Activated CD4-positive, alpha-beta memory T cell treated with anti-CD3 and anti-CD28 coated beads for 36 hours (primary cell): ENCODE data around the gene OSBPL2. TPM values are rescaled to one million over a fixed set of nuclear protein-coding genes. Genes with fewer than 3 reads are reported as not detected.

ENCODE experiments used
- CTCF ChIA-PET: fragments of 350-600 bp; sonication (Branson Sonifier 250); formaldehyde crosslinking; loops from one replicate; lab custom pipeline; 2021; ENCODE audit warnings: antibody characterized with exemption, inconsistent platforms; lab: Charles Lee
- POLR2A ChIA-PET: fragments of 350-600 bp; sonication (Branson Sonifier 250); formaldehyde crosslinking; loops from one replicate; lab custom pipeline; 2021; ENCODE audit warnings: antibody characterized with exemption; lab: Charles Lee
- DNase-seq: peaks from one replicate; pipeline ENCODE4 v3.0.0-alpha.2; 2020
- H3K27ac Mint-ChIP-seq: one replicate; pipeline ENCODE4 v1.8.0; 2021; ENCODE audit warnings: mixed read lengths
- H3K27me3 Mint-ChIP-seq: one replicate; pipeline ENCODE4 v1.8.0; 2021; ENCODE audit warnings: mixed read lengths
- H3K36me3 Mint-ChIP-seq: one replicate; pipeline ENCODE4 v1.8.0; 2021; ENCODE audit warnings: mixed read lengths
- H3K4me1 Mint-ChIP-seq: one replicate; pipeline ENCODE4 v1.8.0; 2021; ENCODE audit warnings: low read depth, mixed read lengths
- H3K4me3 Mint-ChIP-seq: one replicate; pipeline ENCODE4 v1.8.0; 2021; ENCODE audit warnings: mild to moderate bottlenecking, mixed read lengths
- H3K9me3 Mint-ChIP-seq: one replicate; pipeline ENCODE4 v1.8.0; 2021; ENCODE audit warnings: mixed read lengths
- intact Hi-C: fragments of 100-400 bp; cut with micrococcal nuclease; formaldehyde crosslinking; loops from one replicate; pipeline ENCODE4 v1.15.1; 2023
- total RNA-seq, 2 experiments: library from RNA; stranded (reverse); gene quantifications; one replicate each; pipeline ENCODE4 v1.2.3, GENCODE V29; 2021

OSBPL2 gene
- total RNA-seq, 2 experiments from 2014 or later: 25.4 to 29.3 TPM

DNA sequence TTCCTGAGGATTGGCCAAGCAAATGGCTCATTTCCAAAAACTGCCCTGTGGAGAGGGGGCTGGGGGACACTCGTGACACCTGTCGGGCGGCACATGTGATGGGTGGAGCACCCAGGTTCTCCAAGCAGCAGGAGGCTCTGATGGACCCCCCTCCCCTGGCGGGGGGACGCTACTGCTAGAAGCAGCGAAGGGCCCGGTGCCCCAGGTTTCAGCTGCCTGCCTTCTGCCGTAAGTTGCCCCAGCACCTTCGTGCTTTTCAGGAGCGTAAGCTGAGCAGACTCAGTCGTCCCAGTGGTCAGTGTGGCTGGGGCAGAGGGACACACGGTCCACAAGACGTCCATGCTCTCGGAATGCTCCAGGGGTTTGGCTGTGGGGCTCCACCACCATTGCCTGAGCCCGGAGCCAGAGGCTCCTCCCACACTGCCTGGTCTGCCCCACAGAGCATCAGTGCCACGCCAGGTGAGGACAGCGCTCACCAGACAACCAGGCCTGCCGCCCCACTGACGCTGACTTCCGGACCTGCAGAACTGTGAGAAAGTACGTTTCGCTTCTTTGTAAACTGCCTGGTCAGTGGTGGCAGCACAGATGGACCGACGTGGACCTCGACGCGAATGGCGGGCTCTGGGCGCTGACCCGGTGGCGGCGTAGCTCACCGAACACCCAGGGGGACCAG lies 60.4 kb downstream of the OSBPL2 start:
- Mint-ChIP-seq H3K4me3 (no peak overlapping the region), H3K9me3 (no peaks in the 10 kb centered on the region), H3K4me1 (peaks cover 9% of the 10 kb centered on the region), H3K27ac (no peak overlapping the region), H3K27me3 (no peaks in the 10 kb centered on the region), H3K36me3 (peaks cover 16% of the 10 kb centered on the region)
- intact Hi-C loops: no loop called here
- POLR2A ChIA-PET: no interaction called here
- no peak for DNase-seq
- CTCF ChIA-PET: no interaction called here

DNA sequence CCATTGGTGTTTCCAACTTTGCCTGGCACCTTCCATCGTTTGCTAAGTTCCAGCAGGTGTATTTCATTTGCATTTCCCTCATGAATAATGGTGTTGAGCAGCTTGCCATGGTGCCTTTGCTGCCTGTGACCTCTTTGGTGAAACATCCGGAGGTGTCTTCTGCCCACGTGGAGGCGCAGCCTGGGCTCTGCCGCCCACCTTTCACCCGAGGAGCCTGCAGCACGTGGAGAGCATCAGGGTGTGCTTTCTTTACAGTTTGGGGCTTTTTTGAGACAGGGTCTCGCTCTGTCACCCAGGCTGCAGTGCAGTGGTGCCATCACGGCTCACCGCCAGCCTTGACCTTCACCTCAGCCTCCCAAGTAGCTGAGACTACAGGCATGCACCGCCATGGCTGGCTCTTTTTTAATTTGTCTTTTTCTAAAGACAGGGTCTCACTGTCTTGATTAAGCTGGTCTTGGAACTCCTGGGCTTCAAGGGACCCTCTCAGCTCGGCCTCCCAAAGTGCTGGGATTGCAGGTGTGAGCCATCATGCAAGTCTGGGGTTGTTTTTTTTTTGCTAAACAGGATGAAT lies 61.4 kb downstream of the OSBPL2 start:
- ChIA-PET CTCF (interaction anchor here (0.5 to 3.2 kb wide), 3 partner anchors 48 to 317 kb away, joined by 3 to 22 read pairs (median 10); no protein-coding TSS in a partner anchor), POLR2A (no interaction called here)
- no peak for DNase-seq
- Mint-ChIP-seq H3K27me3 (no peaks in the 10 kb centered on the region), H3K9me3 (no peaks in the 10 kb centered on the region), H3K4me1 (peaks cover 16% of the 10 kb centered on the region), H3K36me3 (peaks cover 16% of the 10 kb centered on the region), H3K4me3 (no peak overlapping the region), H3K27ac (no peak overlapping the region)
- intact Hi-C loops: loop anchor here (5.0 kb wide), 2 partner anchors 232 to 318 kb away; partner anchors contain the start of gene TAF4

- POLR2A ChIA-PET: no interaction called here
- no peak overlapping the region for H3K27ac Mint-ChIP-seq
- DNase-seq: no peak
- intact Hi-C loops: loop anchor here (5.0 kb wide), 2 partner anchors 233 to 317 kb away; partner anchors contain the start of gene TAF4
- no peak overlapping the region for H3K4me3 Mint-ChIP-seq
- CTCF ChIA-PET: interaction anchor here (1.2 to 3.2 kb wide), 4 partner anchors 68 to 317 kb away, joined by 4 to 22 read pairs (median 8); no protein-coding TSS in a partner anchor
- H3K4me1 Mint-ChIP-seq: peaks cover 22% of the 10 kb centered on the region
- H3K27me3 Mint-ChIP-seq: no peaks in the 10 kb centered on the region
- H3K9me3 Mint-ChIP-seq: no peaks in the 10 kb centered on the region
- peaks cover 18% of the 10 kb centered on the region for H3K36me3 Mint-ChIP-seq
These were observed 62.0 kb downstream of the OSBPL2 start for GRCh38 chr20:62300319-62300718.

DNA sequence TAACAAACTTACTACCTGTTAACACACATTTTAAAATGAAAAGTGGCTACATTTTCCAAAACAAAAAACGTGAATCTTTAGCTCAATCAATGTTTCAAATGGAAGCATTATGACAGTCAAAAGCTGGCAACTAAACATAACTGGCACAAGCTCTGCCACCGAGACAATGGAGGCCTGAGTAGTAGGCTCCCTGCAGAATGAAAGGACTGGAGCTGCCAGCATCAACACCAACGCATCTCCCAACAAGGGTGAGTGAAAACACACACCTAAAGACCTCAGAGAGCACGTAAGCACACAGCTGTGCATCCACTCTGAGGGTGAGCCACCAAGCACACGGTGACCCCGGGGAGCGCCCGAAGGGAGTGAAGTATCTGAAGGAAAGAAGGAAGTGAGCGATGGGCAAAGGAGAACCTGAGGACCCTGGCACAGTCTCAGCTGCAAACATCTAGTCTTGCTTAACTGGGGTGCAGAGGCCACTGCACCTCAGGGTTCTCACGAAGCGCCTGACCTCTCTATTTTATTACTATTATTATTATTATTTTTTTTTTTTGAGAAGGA lies 62.9 kb downstream of the OSBPL2 start:
- H3K27me3 Mint-ChIP-seq: no peaks in the 10 kb centered on the region

DNA sequence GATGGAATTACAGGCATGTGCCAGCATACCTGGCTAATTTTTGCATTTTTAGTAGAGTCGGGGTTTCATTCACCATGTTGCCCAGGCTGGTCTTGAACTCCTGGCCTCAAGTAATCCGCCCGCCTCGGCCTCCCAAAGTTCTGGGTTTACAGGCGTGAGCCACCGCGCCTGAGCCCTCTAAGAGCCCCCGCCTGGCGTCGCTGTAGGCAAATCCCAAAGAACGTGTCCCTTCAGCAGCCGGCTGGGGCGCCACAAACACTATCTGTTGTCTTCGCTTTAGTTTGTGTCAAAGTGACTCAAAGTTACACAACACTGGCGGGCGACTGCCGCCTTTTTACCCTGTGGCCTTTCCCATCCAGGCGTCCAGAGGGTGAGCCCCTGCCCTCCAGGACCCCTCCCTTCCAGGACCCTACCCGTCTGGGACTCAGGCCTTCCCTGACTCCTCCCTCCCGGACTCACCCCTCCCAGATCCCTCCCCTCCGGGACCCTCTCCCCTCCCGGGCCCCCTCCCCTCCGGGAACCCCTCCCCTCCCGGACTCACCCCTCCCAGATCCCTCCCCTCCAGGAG lies 63.5 kb downstream of the OSBPL2 start:
- DNase-seq: peak; percentile 95
- Mint-ChIP-seq H3K9me3 (no peaks in the 10 kb centered on the region), H3K27ac (peak overlapping the region; percentile 97), H3K36me3 (peaks cover 21% of the 10 kb centered on the region), H3K4me1 (peaks cover 29% of the 10 kb centered on the region), H3K27me3 (no peaks in the 10 kb centered on the region), H3K4me3 (peak overlapping the region; percentile 87)
- ChIA-PET POLR2A (interaction anchor here (2.3 kb wide), 1 partner anchor 85 kb away, joined by 12 read pairs; the partner anchor contains the start of gene RPS21), CTCF (interaction anchor here (0.6 to 3.2 kb wide), 8 partner anchors 11 to 315 kb away, joined by 3 to 22 read pairs (median 4); partner anchors contain the start of genes OSBPL2 and RPS21)
- intact Hi-C loops: loop anchor here (1.0 to 5.0 kb wide), 10 partner anchors 64 to 495 kb away; partner anchors contain the start of genes CABLES2, LSM14B, MRGBP and OSBPL2

More for the DNA sequence above, 62.9 kb downstream of the OSBPL2 start:
- Mint-ChIP-seq H3K27ac (no peak overlapping the region), H3K9me3 (no peaks in the 10 kb centered on the region), H3K36me3 (peaks cover 20% of the 10 kb centered on the region), H3K4me3 (peak overlapping the region; percentile 87), H3K4me1 (peaks cover 29% of the 10 kb centered on the region)
- POLR2A ChIA-PET: interaction anchor here (1.0 kb wide), 1 partner anchor 86 kb away, joined by 3 read pairs; the partner anchor contains the start of gene RPS21
- CTCF ChIA-PET: interaction anchor here (0.6 to 3.2 kb wide), 6 partner anchors 67 to 507 kb away, joined by 3 to 22 read pairs (median 4); no protein-coding TSS in a partner anchor
- intact Hi-C loops: loop anchor here (5.0 kb wide), 2 partner anchors 234 to 316 kb away; partner anchors contain the start of gene TAF4
- DNase-seq: no peak

- peak; percentile 97 for DNase-seq
- H3K4me3 Mint-ChIP-seq: peak within 1 kb of the TSS; percentile 91
- H3K27ac Mint-ChIP-seq: peak within 1 kb of the TSS; percentile 97
- ChIA-PET CTCF (interaction anchor here (0.6 to 3.2 kb wide), 6 partner anchors 12 to 314 kb away, joined by 3 to 22 read pairs (median 4); partner anchors contain the start of genes OSBPL2 and RPS21), POLR2A (interaction anchor here (2.3 kb wide), 1 partner anchor 84 kb away, joined by 12 read pairs; the partner anchor contains the start of gene RPS21)
- peaks cover 21% of the 10 kb centered on the region for H3K36me3 Mint-ChIP-seq
- peaks cover 29% of the 10 kb centered on the region for H3K4me1 Mint-ChIP-seq
- no peaks in the 10 kb centered on the region for H3K9me3 Mint-ChIP-seq
- no peaks in the 10 kb centered on the region for H3K27me3 Mint-ChIP-seq
- intact Hi-C loops: loop anchor here (1.0 to 5.0 kb wide), 10 partner anchors 64 to 494 kb away; partner anchors contain the start of genes CABLES2, LSM14B, MRGBP and OSBPL2
These were observed 64.2 kb downstream of the OSBPL2 start, which contains the start of gene ADRM1 for GRCh38 chr20:62302341-62303061. TSS of gene ADRM1 (plus strand) at chr20:62302997. CDS start at chr20:62303569, 572 bp downstream.

- intact Hi-C loops: loop anchor here (2.0 to 5.0 kb wide), 4 partner anchors 200 to 494 kb away; partner anchors contain the start of genes MRGBP and TAF4
These were observed 64.7 kb downstream of the OSBPL2 start for GRCh38 chr20:62303062-62303339.

GRCh38 chr20:62303340-62304226 lies 65.3 kb downstream of the OSBPL2 start:
- POLR2A ChIA-PET: interaction anchor here (2.3 kb wide), 1 partner anchor 83 kb away, joined by 12 read pairs; the partner anchor contains the start of gene RPS21
- CTCF ChIA-PET: no interaction called here
- H3K4me1 Mint-ChIP-seq: peaks cover 29% of the 10 kb centered on the region
- peak overlapping the region; percentile 70 for H3K27ac Mint-ChIP-seq
- peak overlapping the region; percentile 91 for H3K4me3 Mint-ChIP-seq
- H3K27me3 Mint-ChIP-seq: no peaks in the 10 kb centered on the region
- peaks cover 21% of the 10 kb centered on the region for H3K36me3 Mint-ChIP-seq
- peak; percentile 37 for DNase-seq
- H3K9me3 Mint-ChIP-seq: no peaks in the 10 kb centered on the region
- intact Hi-C loops: loop anchor here (2.0 to 5.0 kb wide), 4 partner anchors 199 to 493 kb away; partner anchors contain the start of genes MRGBP and TAF4

More at GRCh38 chr20:62303062-62303339, 64.7 kb downstream of the OSBPL2 start:
- H3K9me3 Mint-ChIP-seq: no peaks in the 10 kb centered on the region
- peak overlapping the region; percentile 97 for H3K27ac Mint-ChIP-seq
- POLR2A ChIA-PET: interaction anchor here (2.3 kb wide), 1 partner anchor 84 kb away, joined by 12 read pairs; the partner anchor contains the start of gene RPS21
- H3K36me3 Mint-ChIP-seq: peaks cover 21% of the 10 kb centered on the region
- CTCF ChIA-PET: interaction anchor here (1.1 to 3.2 kb wide), 2 partner anchors 65 to 314 kb away, joined by 4 to 10 read pairs; partner anchors contain the start of gene OSBPL2
- H3K4me1 Mint-ChIP-seq: peaks cover 29% of the 10 kb centered on the region
- H3K27me3 Mint-ChIP-seq: no peaks in the 10 kb centered on the region
- DNase-seq: no peak
- H3K4me3 Mint-ChIP-seq: peak overlapping the region; percentile 91

DNA sequence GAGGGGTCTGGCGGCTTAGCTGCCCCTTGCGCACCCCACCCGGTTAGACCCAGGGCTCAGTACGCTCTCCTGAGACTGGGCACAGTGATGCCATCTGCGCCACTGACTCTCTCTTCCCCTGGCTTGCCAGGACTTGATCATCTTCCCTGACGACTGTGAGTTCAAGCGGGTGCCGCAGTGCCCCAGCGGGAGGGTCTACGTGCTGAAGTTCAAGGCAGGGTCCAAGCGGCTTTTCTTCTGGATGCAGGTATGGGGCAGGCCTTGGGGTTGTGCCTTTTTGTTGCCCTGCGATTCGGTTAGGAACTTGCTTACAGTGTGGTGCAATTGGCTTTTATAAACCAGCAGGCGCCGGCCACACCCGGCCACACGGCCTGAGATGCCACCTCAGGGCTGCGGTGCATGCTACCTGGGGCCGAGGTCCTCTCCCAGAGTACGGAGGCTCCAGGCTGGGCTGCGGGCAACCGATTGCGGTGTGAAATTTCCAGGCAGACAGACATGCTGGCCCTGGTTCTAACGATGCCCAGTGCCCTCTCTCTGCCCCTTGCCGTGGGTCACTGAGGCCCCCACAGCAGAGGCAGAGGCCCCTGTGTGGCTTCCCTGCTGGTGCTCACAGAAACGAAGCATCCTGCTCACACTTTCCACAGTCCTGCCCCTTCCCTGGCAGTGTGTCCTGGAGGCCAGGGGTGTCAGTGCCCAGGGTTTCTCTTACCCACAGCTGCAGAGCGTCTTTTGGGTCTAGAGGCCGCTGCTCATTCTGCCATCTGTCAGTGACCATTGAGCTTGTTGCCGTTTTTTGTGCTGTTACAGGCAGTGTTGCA lies 66.2 kb downstream of the OSBPL2 start:
- Mint-ChIP-seq H3K9me3 (no peaks in the 10 kb centered on the region), H3K27me3 (no peaks in the 10 kb centered on the region), H3K4me1 (peaks cover 29% of the 10 kb centered on the region), H3K36me3 (peaks cover 23% of the 10 kb centered on the region), H3K4me3 (peak overlapping the region; percentile 91), H3K27ac (peak overlapping the region; percentile 70)
- ChIA-PET CTCF (no interaction called here), POLR2A (no interaction called here)
- DNase-seq: no peak
- intact Hi-C loops: loop anchor here (5.0 kb wide), 2 partner anchors 237 to 313 kb away; partner anchors contain the start of gene TAF4
